Measurements from ENCODE around the gene SLMAP. TPM values are rescaled to one million over a fixed set of nuclear protein-coding genes. Genes with fewer than 3 reads are reported as not detected.

The SLMAP gene
- total RNA-seq, 1 experiment from 2014 or later = 49.2 TPM

GRCh38 chr3:57946970-57947381 lies 190.9 kb downstream of the SLMAP start:
- TF ChIP-seq SIN3A (IDR thresholded peaks at IDR 0.05; ENCODE audit: borderline replicate concordance, insufficient read depth, low read depth, low read length) (no peak), TCF7L2 (IDR thresholded peaks at IDR 0.05; ENCODE audit: low read depth, low read length) (no peak), POLR2AphosphoS5 (IDR thresholded peaks at IDR 0.05; ENCODE audit: low read depth, low read length) (no peak)
- TF ChIP-seq, protein P1, sequence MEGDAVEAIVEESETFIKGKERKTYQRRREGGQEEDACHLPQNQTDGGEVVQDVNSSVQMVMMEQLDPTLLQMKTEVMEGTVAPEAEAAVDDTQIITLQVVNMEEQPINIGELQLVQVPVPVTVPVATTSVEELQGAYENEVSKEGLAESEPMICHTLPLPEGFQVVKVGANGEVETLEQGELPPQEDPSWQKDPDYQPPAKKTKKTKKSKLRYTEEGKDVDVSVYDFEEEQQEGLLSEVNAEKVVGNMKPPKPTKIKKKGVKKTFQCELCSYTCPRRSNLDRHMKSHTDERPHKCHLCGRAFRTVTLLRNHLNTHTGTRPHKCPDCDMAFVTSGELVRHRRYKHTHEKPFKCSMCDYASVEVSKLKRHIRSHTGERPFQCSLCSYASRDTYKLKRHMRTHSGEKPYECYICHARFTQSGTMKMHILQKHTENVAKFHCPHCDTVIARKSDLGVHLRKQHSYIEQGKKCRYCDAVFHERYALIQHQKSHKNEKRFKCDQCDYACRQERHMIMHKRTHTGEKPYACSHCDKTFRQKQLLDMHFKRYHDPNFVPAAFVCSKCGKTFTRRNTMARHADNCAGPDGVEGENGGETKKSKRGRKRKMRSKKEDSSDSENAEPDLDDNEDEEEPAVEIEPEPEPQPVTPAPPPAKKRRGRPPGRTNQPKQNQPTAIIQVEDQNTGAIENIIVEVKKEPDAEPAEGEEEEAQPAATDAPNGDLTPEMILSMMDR (IDR thresholded peaks at IDR 0.05) = no peak
- TF ChIP-seq, protein P2, sequence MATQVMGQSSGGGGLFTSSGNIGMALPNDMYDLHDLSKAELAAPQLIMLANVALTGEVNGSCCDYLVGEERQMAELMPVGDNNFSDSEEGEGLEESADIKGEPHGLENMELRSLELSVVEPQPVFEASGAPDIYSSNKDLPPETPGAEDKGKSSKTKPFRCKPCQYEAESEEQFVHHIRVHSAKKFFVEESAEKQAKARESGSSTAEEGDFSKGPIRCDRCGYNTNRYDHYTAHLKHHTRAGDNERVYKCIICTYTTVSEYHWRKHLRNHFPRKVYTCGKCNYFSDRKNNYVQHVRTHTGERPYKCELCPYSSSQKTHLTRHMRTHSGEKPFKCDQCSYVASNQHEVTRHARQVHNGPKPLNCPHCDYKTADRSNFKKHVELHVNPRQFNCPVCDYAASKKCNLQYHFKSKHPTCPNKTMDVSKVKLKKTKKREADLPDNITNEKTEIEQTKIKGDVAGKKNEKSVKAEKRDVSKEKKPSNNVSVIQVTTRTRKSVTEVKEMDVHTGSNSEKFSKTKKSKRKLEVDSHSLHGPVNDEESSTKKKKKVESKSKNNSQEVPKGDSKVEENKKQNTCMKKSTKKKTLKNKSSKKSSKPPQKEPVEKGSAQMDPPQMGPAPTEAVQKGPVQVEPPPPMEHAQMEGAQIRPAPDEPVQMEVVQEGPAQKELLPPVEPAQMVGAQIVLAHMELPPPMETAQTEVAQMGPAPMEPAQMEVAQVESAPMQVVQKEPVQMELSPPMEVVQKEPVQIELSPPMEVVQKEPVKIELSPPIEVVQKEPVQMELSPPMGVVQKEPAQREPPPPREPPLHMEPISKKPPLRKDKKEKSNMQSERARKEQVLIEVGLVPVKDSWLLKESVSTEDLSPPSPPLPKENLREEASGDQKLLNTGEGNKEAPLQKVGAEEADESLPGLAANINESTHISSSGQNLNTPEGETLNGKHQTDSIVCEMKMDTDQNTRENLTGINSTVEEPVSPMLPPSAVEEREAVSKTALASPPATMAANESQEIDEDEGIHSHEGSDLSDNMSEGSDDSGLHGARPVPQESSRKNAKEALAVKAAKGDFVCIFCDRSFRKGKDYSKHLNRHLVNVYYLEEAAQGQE (IDR thresholded peaks at IDR 0.05; ENCODE audit: insufficient read depth in 1 of 2, low read depth in 2 of 2, low read length in 1 of 2) = no peak
- H3K4me1 ChIP-seq (ENCODE audit: control insufficient read depth, insufficient read depth, low read length) = peaks cover 37% of the 10 kb centered on the region
- H3K4me3 ChIP-seq (ENCODE audit: low read depth in 2 of 2, low read length in 2 of 2) = no peak overlapping the region
- ATAC-seq = no peak
- H3K27me3 ChIP-seq (ENCODE audit: control insufficient read depth, insufficient read depth, low read length) = no peaks in the 10 kb centered on the region
- no peaks in the 10 kb centered on the region for H3K9me3 ChIP-seq (ENCODE audit: control insufficient read depth, insufficient read depth, low read depth, low read length)
- DNase-seq (ENCODE audit: low read depth, low spot score) = no peak
- H3K27ac ChIP-seq (ENCODE audit: low read length) = no peak overlapping the region
- ChIA-PET POLR2A (no interaction called here), CTCF (no interaction called here)
- BruUV-seq (replicated peaks) = no TSS peak
- in situ Hi-C loops (cut with HindIII; ENCODE audit: low pct_unique_long_range_greater_than_20kb, low sequenced_read_pairs) = no loop called here
- no peaks in the 10 kb centered on the region for H3K36me3 ChIP-seq (ENCODE audit: control insufficient read depth, insufficient read depth, low read length)
- intact Hi-C loops (cut with micrococcal nuclease; ENCODE audit: unreplicated experiment) = no loop called here

GRCh38 chr3:57948080-57948671 lies 192.1 kb downstream of the SLMAP start:
- in situ Hi-C loops (cut with HindIII; ENCODE audit: low pct_unique_long_range_greater_than_20kb, low sequenced_read_pairs) (no loop called here), intact Hi-C loops (cut with micrococcal nuclease; ENCODE audit: unreplicated experiment) (no loop called here)
- Histone ChIP-seq H3K27me3 (ENCODE audit: control insufficient read depth, insufficient read depth, low read length) (no peaks in the 10 kb centered on the region), H3K9me3 (ENCODE audit: control insufficient read depth, insufficient read depth, low read depth, low read length) (no peaks in the 10 kb centered on the region), H3K4me1 (ENCODE audit: control insufficient read depth, insufficient read depth, low read length) (peaks cover 33% of the 10 kb centered on the region), H3K36me3 (ENCODE audit: control insufficient read depth, insufficient read depth, low read length) (no peaks in the 10 kb centered on the region), H3K27ac (ENCODE audit: low read length) (no peak overlapping the region), H3K4me3 (ENCODE audit: low read depth in 2 of 2, low read length in 2 of 2) (no peak overlapping the region)
- ATAC-seq (no peak), DNase-seq (ENCODE audit: low read depth, low spot score) (no peak)
- ChIA-PET POLR2A (no interaction called here), CTCF (no interaction called here)
- no TSS peak for BruUV-seq (replicated peaks)
- TF ChIP-seq SIN3A (IDR thresholded peaks at IDR 0.05; ENCODE audit: borderline replicate concordance, insufficient read depth, low read depth, low read length) = no peak
- TF ChIP-seq, protein P2 (IDR thresholded peaks at IDR 0.05; ENCODE audit: insufficient read depth in 1 of 2, low read depth in 2 of 2, low read length in 1 of 2) = no peak
- TF ChIP-seq, protein P1 (IDR thresholded peaks at IDR 0.05) = no peak
- TF ChIP-seq TCF7L2 (IDR thresholded peaks at IDR 0.05; ENCODE audit: low read depth, low read length) = no peak
- no peak for TF ChIP-seq POLR2AphosphoS5 (IDR thresholded peaks at IDR 0.05; ENCODE audit: low read depth, low read length)
